Measurements from ENCODE around the gene SPTBN1. TPM values are rescaled to one million over a fixed set of nuclear protein-coding genes. Genes with fewer than 3 reads are reported as not detected.

SPTBN1 gene
- total RNA-seq, 1 donor = 200 TPM

DNA sequence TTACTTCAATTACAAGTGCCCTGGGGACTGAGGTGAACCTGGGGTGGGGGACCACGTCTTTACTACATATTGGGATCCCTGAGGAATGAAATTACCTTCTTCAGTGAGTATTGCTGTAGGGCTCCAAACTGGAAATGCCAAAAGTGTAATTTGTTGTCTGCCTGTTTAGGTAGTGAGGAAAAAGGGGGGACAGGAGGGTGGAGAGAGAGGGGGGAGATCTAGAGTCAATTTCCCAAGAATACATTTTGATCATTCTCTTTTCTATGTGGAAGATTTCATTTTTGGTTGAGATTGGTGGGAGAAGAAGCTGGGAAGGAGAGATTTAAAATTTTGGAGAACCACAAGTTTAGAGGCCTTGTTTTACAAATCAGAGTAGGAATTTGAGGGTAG lies 101.1 kb downstream of the SPTBN1 start:
- H3K4me3 ChIP-seq (ENCODE audit: low read depth, low read length) = peak overlapping the region; percentile 75
- TF ChIP-seq, protein P1, sequence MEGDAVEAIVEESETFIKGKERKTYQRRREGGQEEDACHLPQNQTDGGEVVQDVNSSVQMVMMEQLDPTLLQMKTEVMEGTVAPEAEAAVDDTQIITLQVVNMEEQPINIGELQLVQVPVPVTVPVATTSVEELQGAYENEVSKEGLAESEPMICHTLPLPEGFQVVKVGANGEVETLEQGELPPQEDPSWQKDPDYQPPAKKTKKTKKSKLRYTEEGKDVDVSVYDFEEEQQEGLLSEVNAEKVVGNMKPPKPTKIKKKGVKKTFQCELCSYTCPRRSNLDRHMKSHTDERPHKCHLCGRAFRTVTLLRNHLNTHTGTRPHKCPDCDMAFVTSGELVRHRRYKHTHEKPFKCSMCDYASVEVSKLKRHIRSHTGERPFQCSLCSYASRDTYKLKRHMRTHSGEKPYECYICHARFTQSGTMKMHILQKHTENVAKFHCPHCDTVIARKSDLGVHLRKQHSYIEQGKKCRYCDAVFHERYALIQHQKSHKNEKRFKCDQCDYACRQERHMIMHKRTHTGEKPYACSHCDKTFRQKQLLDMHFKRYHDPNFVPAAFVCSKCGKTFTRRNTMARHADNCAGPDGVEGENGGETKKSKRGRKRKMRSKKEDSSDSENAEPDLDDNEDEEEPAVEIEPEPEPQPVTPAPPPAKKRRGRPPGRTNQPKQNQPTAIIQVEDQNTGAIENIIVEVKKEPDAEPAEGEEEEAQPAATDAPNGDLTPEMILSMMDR (IDR thresholded peaks at IDR 0.05; ENCODE audit: insufficient read depth, low read depth, low read length) = no peak
- no peak for DNase-seq (ENCODE audit: low read depth)

DNA sequence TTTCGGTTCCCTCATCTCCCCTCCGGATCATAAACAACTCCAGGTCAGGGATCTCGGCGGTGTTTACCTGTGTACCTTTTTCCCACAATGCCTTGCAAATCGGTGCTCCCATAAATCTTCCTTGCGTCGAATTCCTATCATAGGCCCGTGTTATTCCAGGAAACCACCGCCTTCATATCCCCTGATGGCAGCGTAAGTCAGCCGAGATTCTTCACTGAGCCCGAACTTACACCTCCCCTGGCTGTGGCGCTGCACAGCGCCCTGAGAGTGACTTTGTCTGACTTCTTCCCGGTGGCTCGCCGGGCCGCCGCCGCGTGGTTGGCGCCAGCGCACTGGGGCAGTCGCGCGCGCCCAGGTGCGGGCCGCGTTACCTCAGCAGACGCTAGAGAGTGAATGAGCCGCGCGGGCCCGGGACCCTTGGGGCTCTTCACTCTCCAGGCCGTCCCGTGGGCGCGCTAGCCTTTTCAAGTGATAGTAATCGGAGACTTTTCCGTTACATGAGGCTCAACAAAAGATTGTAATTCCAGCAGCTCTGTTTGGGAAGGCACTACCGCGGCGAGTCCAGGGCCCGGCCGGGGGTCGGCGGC lies 101.6 kb downstream of the SPTBN1 start:
- no peak for DNase-seq (ENCODE audit: low read depth)
- TF ChIP-seq, protein P1 (IDR thresholded peaks at IDR 0.05; ENCODE audit: insufficient read depth, low read depth, low read length) = peak; percentile 11
- peak overlapping the region; percentile 75 for H3K4me3 ChIP-seq (ENCODE audit: low read depth, low read length)

DNA sequence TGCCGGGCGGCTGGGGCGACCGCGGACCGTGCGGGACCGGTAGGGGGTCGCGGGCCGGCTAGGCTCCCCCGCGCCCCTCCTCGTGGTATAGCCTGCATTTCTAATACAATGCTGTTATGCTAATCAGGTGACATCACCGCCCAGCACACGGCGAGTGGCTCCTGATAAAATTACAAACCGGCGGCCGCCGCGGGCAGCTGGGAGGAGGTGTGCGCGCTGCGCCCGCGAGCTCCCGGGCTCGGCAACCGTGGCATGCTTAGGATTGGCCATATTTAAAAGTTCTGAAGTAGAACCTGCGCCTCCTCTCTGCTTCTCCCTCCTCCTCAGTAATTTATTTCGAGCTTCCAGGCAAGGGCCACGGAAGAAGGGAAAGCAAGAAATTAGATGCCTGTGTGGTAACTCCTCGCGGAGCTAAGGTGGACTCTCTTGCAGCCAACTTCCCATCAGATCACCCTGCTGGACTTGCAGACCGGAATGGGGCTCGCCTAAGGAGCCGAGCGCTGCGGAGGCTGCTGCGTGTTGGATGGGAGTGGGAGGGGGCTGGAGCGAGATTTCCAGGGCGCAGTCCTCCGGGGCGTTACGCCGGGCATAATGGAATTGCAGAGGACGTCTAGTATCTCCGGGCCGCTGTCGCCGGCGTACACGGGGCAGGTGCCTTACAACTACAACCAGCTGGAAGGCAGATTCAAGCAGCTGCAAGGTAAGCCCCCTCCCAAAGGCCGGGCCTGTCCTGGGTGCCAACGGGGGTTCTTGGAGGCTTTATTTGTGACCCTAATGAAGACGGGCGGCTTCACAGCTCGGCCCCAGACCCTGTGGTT lies 102.3 kb downstream of the SPTBN1 start:
- H3K4me3 ChIP-seq (ENCODE audit: low read depth, low read length) = peak overlapping the region; percentile 75
- TF ChIP-seq, protein P1 (IDR thresholded peaks at IDR 0.05; ENCODE audit: insufficient read depth, low read depth, low read length) = no peak
- peak; percentile 79 for DNase-seq (ENCODE audit: low read depth)

DNA sequence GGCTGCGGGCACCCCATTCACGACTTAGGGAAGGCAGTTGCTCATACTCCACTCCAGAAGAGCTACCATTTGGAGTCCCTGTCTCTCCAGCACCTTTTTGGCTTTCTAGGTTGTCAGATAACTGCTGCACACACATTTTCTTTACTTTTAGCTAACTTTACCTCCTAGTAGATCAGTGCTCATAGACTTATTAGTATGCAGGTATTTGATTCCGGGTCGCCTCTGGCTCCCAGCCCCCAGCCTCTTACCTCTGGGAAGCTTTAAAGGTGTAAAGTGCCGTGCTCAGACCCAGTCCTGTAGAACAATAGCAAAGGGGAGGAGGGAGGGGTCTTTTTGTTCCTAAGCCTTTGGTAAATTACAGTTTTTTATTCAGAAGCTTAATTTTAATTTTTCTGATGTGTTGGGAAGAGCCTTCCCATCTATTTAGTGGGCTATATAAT lies 102.9 kb downstream of the SPTBN1 start:
- no peak for DNase-seq (ENCODE audit: low read depth)
- TF ChIP-seq, protein P1 (IDR thresholded peaks at IDR 0.05; ENCODE audit: insufficient read depth, low read depth, low read length) = no peak
- H3K4me3 ChIP-seq (ENCODE audit: low read depth, low read length) = peak overlapping the region; percentile 75

DNA sequence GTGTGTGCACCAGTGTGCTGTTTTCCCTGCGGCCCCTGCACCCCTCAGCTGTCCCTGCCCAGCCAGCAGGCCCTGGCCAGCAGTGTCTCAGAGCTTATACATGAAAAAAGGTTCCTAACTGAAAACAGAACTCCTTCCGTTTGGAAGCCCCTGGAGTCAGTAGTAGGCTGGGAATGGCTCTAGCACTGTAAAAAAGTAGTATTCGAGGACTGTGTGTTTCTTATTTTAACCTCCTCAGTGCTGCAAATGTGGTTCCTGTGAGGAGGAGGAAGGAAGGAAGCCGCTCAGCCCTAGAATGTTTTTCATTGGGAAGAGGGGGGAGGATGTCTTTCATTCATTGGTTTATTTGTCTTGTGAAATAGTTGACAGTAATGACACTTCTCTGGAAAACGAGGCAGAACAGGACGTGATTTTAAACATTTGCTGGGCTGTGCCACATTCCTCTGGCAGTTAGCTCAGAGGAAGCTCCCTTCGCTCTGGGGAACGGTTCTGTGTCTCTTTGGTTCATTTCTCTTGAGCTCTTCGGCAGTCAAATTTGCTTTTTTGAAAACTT lies 103.5 kb downstream of the SPTBN1 start:
- H3K4me3 ChIP-seq (ENCODE audit: low read depth, low read length) = peak overlapping the region; percentile 75
- DNase-seq (ENCODE audit: low read depth) = peak; percentile 89
- TF ChIP-seq, protein P1 (IDR thresholded peaks at IDR 0.05; ENCODE audit: insufficient read depth, low read depth, low read length) = no peak

DNA sequence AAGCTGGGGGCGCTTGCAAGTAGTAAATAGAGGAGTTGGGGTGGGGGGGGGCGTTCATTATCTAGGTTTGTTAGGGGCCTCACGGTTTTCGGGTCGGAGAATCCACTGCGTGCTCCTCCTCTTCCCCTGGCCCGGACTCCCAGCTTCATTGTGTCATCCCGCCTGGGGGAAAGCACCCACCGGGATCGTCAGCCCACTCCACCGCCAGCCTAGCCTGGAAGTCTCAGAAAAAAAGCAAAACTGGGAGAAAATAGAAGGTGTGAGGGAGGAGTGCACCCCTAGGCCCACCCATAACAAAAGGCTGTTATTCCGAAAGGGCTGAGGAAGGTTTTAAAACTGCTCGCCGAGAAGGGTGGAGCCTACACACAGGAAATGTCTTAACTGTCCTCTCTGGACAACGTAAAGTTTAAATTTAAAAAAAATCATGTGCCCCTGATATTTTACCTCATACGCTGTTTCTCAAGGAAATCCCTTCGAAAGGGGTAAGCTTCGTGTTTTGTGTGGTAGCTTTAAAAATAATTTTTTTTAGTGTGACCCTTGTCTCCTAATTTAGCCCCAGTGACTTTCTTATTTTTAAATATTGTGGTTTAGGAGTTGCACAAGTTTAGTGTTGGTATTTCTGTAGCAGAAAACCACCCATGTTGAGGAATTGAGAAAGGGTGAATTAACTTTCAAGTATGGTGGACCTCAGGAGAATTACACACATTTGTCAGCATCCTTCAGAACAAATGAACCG lies 104.2 kb downstream of the SPTBN1 start:
- H3K4me3 ChIP-seq (ENCODE audit: low read depth, low read length) = peak overlapping the region; percentile 75
- TF ChIP-seq, protein P1 (IDR thresholded peaks at IDR 0.05; ENCODE audit: insufficient read depth, low read depth, low read length) = no peak
- peak; percentile 91 for DNase-seq (ENCODE audit: low read depth)
